ENCODE measurements around the gene ANKRD62.
"Not testable (repeated sequence)": the region's sequence is repeated elsewhere in the genome, so short reads cannot be mapped to it uniquely, and the experiment has no call there.

Gene ANKRD62

DNA sequence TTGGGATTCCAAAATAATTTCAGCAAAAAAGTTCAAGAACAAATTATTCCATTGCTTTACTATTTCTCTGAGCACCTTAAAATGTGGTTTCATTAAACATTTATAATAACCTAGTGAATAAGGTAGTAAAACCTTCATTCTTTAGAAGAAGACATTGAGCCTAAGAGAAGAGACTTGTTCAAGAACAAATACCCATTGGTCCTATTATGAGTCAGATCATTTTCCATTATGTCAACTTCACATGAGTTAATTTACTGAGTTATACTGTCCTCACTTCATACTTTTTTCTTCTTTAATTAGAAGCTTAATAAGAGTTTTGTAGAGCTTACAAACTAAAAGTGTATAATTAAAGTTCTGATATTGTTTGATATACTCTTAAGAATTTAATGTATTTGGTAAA lies 5.5 kb downstream of the ANKRD62 start:
- no peak for DNase-seq (ENCODE audit: low spot score)

DNA sequence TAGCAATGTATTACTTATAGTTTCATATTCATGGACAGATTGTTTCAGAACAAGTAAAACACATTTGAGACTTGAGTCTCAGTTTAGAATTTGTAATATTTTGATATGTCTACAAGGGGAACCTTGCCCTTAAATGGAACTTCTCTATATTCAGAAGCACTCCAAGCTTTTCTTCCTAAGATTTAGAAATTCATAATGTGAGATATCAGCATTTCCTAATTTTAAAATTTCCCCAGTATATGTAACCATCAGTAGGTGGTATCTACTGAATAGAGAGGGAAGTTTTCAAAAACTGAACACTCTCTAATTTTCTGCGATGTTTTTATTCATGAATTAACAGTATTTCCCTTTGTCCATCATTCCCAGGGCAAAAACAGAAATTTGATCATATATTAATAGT lies 7.6 kb downstream of the ANKRD62 start:
- no peak for DNase-seq (ENCODE audit: low spot score)

- DNase-seq (ENCODE audit: low spot score), result no peak
These were observed 8.6 kb downstream of the ANKRD62 start for GRCh38 chr18:12102136-12102842.

- DNase-seq (ENCODE audit: low spot score), result no peak
These were observed 12.8 kb downstream of the ANKRD62 start for GRCh38 chr18:12106471-12106870.

- DNase-seq (ENCODE audit: low spot score), result no peak
These were observed 16.2 kb downstream of the ANKRD62 start for GRCh38 chr18:12109836-12110235.

DNA sequence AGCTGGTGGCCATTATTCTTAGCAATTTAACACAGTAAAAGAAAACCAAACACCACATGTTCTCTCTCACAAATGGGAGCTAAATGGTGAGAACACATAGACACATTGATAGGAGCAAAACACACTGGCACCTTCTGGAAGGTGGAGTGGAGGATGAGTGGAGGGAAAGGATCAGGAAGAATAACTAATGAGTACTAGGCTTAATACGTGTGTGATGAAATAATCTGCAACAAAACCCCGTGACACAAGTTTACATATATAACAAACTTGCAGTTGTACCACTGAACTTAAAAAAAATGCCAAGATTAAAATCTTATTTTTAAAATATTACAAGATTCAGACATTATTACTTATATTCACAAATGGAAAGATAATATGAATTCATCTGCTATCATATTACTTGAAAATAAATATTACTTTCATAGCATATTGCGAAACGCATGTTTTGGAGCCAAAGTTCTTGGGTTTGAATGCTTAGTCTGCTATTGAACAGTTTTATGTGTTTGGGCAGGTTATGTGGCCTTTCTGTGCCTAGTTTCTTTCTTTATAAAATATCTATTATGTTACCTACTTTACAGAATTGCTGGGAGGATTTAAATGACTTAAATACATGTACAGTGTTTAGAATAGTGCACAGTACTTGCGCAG lies 20.5 kb downstream of the ANKRD62 start:
- no peak for DNase-seq (ENCODE audit: low spot score)

DNA sequence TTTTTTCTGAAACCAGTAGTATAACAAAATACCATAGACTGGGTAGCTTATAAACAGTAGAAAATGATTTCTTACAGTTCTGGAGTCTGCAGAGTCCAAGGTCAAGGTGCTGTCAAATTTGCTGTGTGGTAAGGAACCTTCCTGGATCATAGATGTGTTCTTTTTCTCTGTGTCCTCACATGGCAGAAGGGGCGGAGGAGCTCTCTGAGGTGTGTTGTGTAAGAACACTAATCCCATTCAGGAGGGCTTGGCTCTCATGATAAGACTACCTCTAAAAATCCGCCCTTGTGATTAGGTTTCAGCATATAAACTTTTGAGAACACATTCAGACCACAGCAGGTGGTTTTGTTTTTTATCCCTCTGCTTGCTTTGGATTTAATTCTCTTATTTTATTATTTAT lies 25.7 kb downstream of the ANKRD62 start:
- DNase-seq (ENCODE audit: low spot score), result no peak

- peak; percentile 23 for DNase-seq (ENCODE audit: low spot score)
These were observed 27.8 kb downstream of the ANKRD62 start for GRCh38 chr18:12121175-12122042.

GRCh38 chr18:12122043-12122389 lies 28.4 kb downstream of the ANKRD62 start:
- not testable (repeated sequence) for DNase-seq (ENCODE audit: low spot score)

DNA sequence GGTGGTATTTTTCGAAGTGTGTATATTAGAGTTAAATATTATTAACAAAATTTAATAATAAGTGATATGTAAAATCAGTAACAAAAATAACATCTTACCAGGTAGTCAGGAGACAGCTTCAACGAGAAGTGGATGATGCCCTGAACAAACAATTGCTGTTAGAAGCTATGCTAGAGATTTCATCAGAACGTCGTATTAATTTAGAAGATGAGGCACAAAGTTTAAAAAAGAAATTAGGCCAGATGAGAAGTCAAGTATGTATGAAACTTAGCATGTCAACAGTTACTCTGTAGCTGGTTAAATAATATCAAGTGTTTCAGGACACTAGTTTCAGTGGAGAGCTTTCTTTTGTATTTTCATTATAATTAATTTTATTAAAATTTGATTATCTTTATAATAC lies 34.0 kb downstream of the ANKRD62 start:
- DNase-seq (ENCODE audit: low spot score), result not testable (repeated sequence)

- DNase-seq (ENCODE audit: low spot score), result not testable (repeated sequence)
These were observed 45.2 kb downstream of the ANKRD62 start for GRCh38 chr18:12138831-12139230.

DNA sequence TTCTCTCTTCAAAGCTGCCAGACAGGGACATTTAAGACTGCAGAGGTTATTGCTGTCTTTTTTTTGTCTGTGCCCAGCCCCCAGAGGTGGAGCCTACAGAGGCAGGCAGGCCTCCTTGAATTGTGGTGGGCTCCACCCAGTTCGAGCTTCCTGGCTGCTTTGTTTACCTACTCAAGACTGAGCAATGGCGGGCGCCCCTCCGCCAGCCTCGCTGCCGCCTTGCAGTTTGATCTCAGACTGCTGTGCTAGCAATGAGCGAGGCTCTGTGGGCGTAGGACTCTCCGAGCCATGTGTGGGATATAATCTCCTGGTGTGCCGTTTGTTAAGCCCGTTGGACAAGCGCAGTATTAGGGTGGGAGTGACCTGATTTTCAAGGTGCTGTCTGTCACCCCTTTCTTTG lies 47.2 kb downstream of the ANKRD62 start:
- DNase-seq (ENCODE audit: low spot score), result not testable (repeated sequence)

GRCh38 chr18:12141778-12142177 lies 48.1 kb downstream of the ANKRD62 start:
- not testable (repeated sequence) for DNase-seq (ENCODE audit: low spot score)

DNA sequence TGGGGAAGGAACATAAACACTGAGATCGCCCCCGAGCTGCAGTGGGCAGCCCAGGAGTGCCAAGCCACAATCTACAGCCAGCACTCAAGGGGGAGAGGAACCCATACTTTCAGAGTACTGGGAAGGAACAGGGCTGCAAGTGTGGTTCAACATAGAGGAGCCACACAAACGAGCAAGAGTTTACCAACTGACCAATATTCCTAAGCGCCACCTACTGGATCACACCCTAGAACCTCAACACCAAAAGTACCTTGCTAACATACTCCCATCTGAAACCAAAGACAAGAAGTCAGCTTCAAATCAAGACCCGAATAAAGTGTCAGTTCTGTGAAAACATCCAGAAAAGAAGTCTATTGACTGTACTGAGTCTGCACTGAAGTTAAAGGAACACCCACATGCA lies 55.8 kb downstream of the ANKRD62 start:
- not testable (repeated sequence) for DNase-seq (ENCODE audit: low spot score)

- no peak for DNase-seq (ENCODE audit: low spot score)
These were observed 60.7 kb downstream of the ANKRD62 start for GRCh38 chr18:12154361-12154760.

GRCh38 chr18:12155996-12156395 lies 62.4 kb downstream of the ANKRD62 start:
- DNase-seq (ENCODE audit: low spot score), result no peak

DNA sequence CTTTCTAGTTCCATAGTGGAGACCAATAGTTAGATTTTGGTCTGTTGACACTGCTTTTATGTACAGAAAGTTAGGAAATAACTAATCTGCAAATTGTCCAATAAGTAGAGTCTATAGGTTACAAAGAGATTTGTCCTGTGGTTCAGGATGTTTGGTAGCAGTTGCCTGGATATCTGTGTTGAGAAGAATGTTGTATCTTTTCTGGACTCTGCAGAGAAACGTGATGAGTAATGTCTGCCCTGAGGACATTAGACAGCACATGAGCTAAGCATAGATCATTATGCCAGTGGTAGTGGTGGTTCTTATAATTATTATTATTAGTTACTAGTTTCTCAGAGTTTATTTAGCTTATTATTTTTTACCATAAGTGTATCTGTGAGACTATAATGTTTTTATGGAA lies 65.8 kb downstream of the ANKRD62 start:
- no peak for DNase-seq (ENCODE audit: low spot score)

DNA sequence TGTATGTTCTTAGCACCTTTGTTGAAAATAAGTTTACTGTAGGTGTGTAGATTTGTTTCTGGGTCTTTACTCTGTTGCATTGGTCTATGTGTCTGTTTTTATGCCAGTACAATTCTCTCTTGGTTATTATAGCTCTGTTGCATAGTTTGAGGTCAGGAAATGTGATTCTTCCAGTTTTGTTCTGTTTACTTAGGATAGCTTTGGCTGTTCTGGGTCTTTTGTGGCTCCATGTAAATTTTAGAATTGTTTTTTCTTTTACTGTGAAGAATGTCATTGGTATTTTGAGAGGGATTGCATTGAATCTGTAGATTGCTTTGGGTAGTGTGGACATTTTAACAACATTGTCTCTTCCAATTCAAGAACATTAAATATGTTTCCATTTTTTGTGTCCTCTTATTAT lies 69.1 kb downstream of the ANKRD62 start:
- no peak for DNase-seq (ENCODE audit: low spot score)

GRCh38 chr18:12165038-12165768 lies 71.6 kb downstream of the ANKRD62 start:
- DNase-seq (ENCODE audit: low spot score), result no peak

Measured in NAMALWA (cell line).